ENCODE results near the gene RNASE4.
"Not testable (repeated sequence)": the region's sequence is repeated elsewhere in the genome, so short reads cannot be mapped to it uniquely, and the experiment has no call there.

The RNASE4 gene

GRCh38 chr14:20659813-20660395 is 24.5 kb upstream of the RNASE4 start:
- DNase-seq (ENCODE audit: low read depth): no peak
- TF ChIP-seq, protein P1, sequence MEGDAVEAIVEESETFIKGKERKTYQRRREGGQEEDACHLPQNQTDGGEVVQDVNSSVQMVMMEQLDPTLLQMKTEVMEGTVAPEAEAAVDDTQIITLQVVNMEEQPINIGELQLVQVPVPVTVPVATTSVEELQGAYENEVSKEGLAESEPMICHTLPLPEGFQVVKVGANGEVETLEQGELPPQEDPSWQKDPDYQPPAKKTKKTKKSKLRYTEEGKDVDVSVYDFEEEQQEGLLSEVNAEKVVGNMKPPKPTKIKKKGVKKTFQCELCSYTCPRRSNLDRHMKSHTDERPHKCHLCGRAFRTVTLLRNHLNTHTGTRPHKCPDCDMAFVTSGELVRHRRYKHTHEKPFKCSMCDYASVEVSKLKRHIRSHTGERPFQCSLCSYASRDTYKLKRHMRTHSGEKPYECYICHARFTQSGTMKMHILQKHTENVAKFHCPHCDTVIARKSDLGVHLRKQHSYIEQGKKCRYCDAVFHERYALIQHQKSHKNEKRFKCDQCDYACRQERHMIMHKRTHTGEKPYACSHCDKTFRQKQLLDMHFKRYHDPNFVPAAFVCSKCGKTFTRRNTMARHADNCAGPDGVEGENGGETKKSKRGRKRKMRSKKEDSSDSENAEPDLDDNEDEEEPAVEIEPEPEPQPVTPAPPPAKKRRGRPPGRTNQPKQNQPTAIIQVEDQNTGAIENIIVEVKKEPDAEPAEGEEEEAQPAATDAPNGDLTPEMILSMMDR (IDR thresholded peaks at IDR 0.05; ENCODE audit: low read depth, low read length, missing control alignments): no peak
- H3K4me3 ChIP-seq (ENCODE audit: low read depth, low read length): no peak overlapping the region
- in situ Hi-C loops (cut with HindIII; ENCODE audit: low sequenced_read_pairs): no loop called here

DNA sequence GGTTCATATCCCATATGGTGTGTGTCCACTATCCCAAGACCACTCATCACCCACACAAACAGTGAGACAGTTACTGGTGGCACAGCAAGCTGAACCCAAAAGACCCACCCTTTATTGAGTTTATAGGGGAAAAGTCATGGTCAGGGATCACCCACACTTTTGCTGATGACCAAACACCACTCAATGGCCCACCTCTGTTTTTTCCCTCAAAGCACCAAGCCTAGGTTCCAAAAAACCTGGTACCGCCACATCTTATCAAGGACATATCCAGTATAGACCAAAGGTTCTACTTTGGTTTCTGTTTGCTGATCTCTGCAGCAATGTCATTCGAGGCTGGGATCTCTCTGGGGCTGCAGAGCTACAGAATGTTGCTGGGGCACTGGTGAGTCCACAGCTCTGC is 23.2 kb upstream of the RNASE4 start:
- H3K4me3 ChIP-seq (ENCODE audit: low read depth, low read length): no peak overlapping the region
- no peak for DNase-seq (ENCODE audit: low read depth)
- in situ Hi-C loops (cut with HindIII; ENCODE audit: low sequenced_read_pairs): no loop called here
- TF ChIP-seq, protein P1 (IDR thresholded peaks at IDR 0.05; ENCODE audit: low read depth, low read length, missing control alignments): no peak

DNA sequence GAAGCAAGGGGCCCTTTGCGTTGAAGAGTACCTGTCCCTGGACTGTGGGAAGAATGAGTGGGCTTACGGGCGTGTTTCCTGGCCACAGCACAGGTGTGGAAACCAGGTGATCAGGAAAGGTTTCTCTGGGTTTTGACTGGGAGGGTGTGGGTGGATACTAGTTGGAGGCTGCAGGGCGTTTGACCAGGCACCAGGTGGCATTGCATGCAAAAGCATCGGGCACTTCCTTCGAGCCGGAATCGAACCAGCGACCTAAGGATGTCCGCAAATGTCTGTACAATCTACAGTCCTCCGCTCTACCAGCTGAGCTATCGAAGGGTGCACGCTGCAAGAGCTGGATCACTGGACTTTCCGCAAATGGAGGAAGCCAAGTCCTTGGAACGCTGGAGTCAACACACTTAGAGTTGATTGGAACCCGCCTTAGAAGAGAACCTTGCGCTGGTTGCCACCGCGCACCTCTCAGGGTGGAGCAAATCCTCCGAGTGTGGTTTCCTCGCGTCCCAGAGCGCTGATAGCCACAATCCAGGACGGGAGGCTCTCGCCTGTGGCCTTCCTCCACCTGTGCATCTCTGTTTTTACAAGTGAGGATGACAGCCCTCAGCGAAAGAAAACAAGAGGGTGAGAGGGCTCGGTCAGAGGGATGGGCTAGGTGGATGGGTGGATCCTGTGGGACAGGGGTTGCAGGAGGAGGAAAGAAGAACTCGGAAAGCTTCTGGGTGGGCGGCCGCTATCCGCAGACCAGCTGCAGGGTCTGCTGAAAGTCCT is 21.2 kb upstream of the RNASE4 start:
- TF ChIP-seq, protein P1 (IDR thresholded peaks at IDR 0.05; ENCODE audit: low read depth, low read length, missing control alignments): peak; percentile 32
- in situ Hi-C loops (cut with HindIII; ENCODE audit: low sequenced_read_pairs): no loop called here
- DNase-seq (ENCODE audit: low read depth): no peak

GRCh38 chr14:20666400-20666961 is 17.9 kb upstream of the RNASE4 start:
- DNase-seq (ENCODE audit: low read depth); in situ Hi-C loops (cut with HindIII; ENCODE audit: low sequenced_read_pairs); H3K4me3 ChIP-seq (ENCODE audit: low read depth, low read length): not testable (repeated sequence)

More for the DNA sequence above, 21.2 kb upstream of the RNASE4 start:
- peak overlapping the region; percentile 14 for H3K4me3 ChIP-seq (ENCODE audit: low read depth, low read length)

DNA sequence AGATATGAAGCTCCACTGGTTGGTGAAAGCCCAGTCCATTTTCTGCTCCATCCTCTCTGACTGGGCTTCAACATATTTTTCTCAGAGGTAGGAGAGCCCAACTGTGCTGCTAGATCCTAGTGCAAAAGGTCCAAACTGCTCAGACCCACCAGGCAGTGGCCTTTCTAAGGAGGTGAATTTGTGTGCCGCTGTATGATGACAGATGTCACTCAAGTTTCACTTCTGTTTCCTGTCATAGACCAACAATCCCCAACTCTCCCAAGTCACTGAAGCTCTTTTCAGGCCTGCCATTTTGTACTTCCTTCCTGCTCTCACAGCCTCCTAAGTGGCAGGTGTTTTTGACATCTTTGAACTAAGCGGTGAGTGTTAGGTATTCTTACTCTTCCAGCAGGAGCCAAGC is 16.4 kb upstream of the RNASE4 start:
- TF ChIP-seq, protein P1 (IDR thresholded peaks at IDR 0.05; ENCODE audit: low read depth, low read length, missing control alignments): no peak
- H3K4me3 ChIP-seq (ENCODE audit: low read depth, low read length): no peak overlapping the region
- in situ Hi-C loops (cut with HindIII; ENCODE audit: low sequenced_read_pairs): no loop called here
- no peak for DNase-seq (ENCODE audit: low read depth)

DNA sequence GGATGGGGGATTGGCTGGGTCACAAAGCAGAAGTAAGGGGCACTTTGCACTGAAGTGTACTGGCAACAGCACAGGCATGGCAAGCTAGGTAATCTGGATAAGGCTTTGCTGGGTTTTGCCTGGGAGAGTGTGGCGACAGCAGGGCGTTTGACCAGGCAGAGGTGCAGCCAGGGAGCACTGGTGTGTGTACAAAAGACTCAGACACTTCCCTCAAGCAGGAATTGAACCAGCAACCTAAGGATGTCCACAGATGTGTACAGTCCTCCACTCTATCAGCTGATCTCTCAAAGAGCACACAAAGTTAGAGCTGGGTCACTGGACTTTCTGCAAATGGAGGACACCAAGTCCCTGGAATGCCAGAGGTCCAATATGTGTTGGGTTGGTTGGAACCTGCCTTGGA is 15.4 kb upstream of the RNASE4 start:
- DNase-seq (ENCODE audit: low read depth): no peak
- in situ Hi-C loops (cut with HindIII; ENCODE audit: low sequenced_read_pairs): no loop called here
- no peak overlapping the region for H3K4me3 ChIP-seq (ENCODE audit: low read depth, low read length)
- TF ChIP-seq, protein P1 (IDR thresholded peaks at IDR 0.05; ENCODE audit: low read depth, low read length, missing control alignments): no peak

All from astrocyte of the cerebellum (primary cell).